GM19467 (cell line): ENCODE measurements around the gene SLC39A5.
"Not testable (repeated sequence)": the region's sequence is repeated elsewhere in the genome, so short reads cannot be mapped to it uniquely, and the experiment has no call there.

Experiments used
- ATAC-seq: cut with Tn5 transposase; IDR thresholded peaks from one replicate; pipeline ENCODE4 v1.9.1; 2021; ENCODE audit warnings: mild to moderate bottlenecking, moderate library complexity; ENCODE audit not compliant: unreplicated experiment

Gene SLC39A5

GRCh38 chr12:56229916-56230431 lies at the start of gene SLC39A5:
Gene SLC39A5, plus strand, starts transcription at chr12:56230051. Its CDS starts 1,224 bp downstream, at chr12:56231275.
- ATAC-seq: no peak

- no peak for ATAC-seq
Measured at GRCh38 chr12:56186957-56187356, 42.9 kb upstream of the SLC39A5 start.

GRCh38 chr12:56188131-56188777 lies 41.6 kb upstream of the SLC39A5 start:
- no peak for ATAC-seq

- no peak for ATAC-seq
Measured at GRCh38 chr12:56188778-56189098, 41.1 kb upstream of the SLC39A5 start.

- ATAC-seq: peak; percentile 69
Measured at GRCh38 chr12:56189099-56189917, 40.5 kb upstream of the SLC39A5 start, which contains the start of gene SMARCC2. Gene SMARCC2, minus strand, starts transcription at chr12:56189483. Its CDS starts 22 bp downstream, at chr12:56189461.

- ATAC-seq: peak; percentile 30
Measured at GRCh38 chr12:56189918-56190694, 39.7 kb upstream of the SLC39A5 start.

GRCh38 chr12:56190695-56191155 lies 39.1 kb upstream of the SLC39A5 start:
- no peak for ATAC-seq

GRCh38 chr12:56192582-56192981 lies 37.3 kb upstream of the SLC39A5 start:
- ATAC-seq: no peak

- ATAC-seq: no peak
Measured at GRCh38 chr12:56193025-56193578, 36.7 kb upstream of the SLC39A5 start.

GRCh38 chr12:56196818-56197550 lies 32.9 kb upstream of the SLC39A5 start:
- ATAC-seq: not testable (repeated sequence)

- no peak for ATAC-seq
Measured at GRCh38 chr12:56197921-56198635, 31.8 kb upstream of the SLC39A5 start.

- no peak for ATAC-seq
Measured at GRCh38 chr12:56198836-56199235, 31.0 kb upstream of the SLC39A5 start.

GRCh38 chr12:56202366-56202765 lies 27.5 kb upstream of the SLC39A5 start:
- ATAC-seq: no peak

GRCh38 chr12:56202838-56203237 lies 27.0 kb upstream of the SLC39A5 start:
- ATAC-seq: no peak

- ATAC-seq: no peak
Measured at GRCh38 chr12:56204275-56204674, 25.6 kb upstream of the SLC39A5 start.

- no peak for ATAC-seq
Measured at GRCh38 chr12:56205445-56205844, 24.4 kb upstream of the SLC39A5 start.

- no peak for ATAC-seq
Measured at GRCh38 chr12:56206452-56207166, 23.2 kb upstream of the SLC39A5 start.

GRCh38 chr12:56208006-56208405 lies 21.8 kb upstream of the SLC39A5 start:
- no peak for ATAC-seq

GRCh38 chr12:56212361-56212760 lies 17.5 kb upstream of the SLC39A5 start:
- ATAC-seq: no peak
